T-helper 17 cell (primary cell): ENCODE data around the gene SETD2. TPM values are rescaled to one million over a fixed set of nuclear protein-coding genes. Genes with fewer than 3 reads are reported as not detected.

Source experiments
- total RNA-seq, 4 donors: library from RNA in 2 of 4; stranded (reverse) in 2 of 4; gene quantifications; one replicate each; pipeline ENCODE4 v1.2.3 and lab custom pipeline; 2022 to 2026

The SETD2 gene
- total RNA-seq, 2 donors from 2014 or later: 76.1 to 86.9 TPM

Other genes with a start within 250 kb of the SETD2 start
- 10 to 100 TPM; 67.6 to 75.8 TPM for gene CCDC12, start 187.4 kb downstream of the SETD2 start, total RNA-seq
- gene NBEAL2, start 184.4 kb downstream of the SETD2 start, total RNA-seq: 100 to 1,000 TPM; 285 to 303 TPM
- gene KIF9, start 118.7 kb upstream of the SETD2 start, total RNA-seq: 10 to 100 TPM; 15.3 to 24.6 TPM
- 10 to 100 TPM; 47.0 to 50.8 TPM for gene KLHL18, start 118.8 kb upstream of the SETD2 start, total RNA-seq
- gene PTPN23, start 216.9 kb upstream of the SETD2 start, total RNA-seq: 10 to 100 TPM; 36.8 to 38.6 TPM